ENCODE measurements around the gene SPAG17. TPM values are rescaled to one million over a fixed set of nuclear protein-coding genes. Genes with fewer than 3 reads are reported as not detected.

SPAG17 gene
- total RNA-seq (2014; rRNA removed; shearing (Covaris generic)) = 0.67 and 1.8 TPM in 2 replicates

DNA sequence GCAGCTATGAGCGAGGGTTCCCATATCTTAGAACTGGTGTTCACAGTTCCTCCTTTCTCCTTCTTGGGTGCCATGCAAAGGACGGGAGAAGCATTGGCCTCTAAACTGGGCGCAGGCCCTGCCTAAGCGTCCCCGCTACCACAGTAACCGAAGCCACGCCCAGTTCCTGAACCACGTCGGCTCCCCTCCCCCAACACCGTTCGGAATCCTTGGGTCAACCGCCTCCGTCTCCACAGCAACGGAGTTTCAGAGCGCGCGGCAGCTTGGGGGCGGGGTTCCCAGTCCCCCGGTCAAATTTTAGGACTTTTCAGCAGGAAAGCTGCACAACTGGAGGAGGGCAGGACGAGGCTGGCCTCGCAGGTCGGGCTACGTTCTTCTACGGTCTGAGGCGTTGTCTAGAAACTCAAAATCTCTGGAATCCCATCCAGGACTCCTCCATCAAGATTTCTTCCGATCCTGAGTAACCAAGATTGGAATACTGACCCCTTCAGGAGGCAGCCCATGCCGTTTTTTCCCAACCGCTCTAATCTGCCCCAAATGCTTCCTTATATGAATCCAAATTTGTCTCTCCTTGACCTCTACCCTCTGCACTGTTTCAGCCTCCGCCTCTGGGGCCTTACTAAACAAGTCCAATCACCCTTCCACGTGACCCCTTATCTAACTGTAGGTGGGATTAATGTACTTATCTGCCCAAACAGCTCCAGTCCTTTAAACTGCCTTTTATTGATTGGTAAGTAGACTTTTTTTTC is at the start of gene SPAG17:
SPAG17 (minus strand) TSS at position 145 of the 749 bp plus-strand sequence; CDS start at position 74, 71 bp downstream.
- Histone ChIP-seq H3K36me3 (replicated peaks; ENCODE audit: control insufficient read depth, insufficient read depth, low read length) (no peaks in the 10 kb centered on the region), H3K27me3 (ENCODE audit: control insufficient read depth, insufficient read depth, low read length) (no peaks in the 10 kb centered on the region), H3K4me3 (ENCODE audit: insufficient read depth, low read depth, low read length) (peak within 1 kb of the TSS; percentile 66)
- DNase-seq = peak; percentile 86

DNA sequence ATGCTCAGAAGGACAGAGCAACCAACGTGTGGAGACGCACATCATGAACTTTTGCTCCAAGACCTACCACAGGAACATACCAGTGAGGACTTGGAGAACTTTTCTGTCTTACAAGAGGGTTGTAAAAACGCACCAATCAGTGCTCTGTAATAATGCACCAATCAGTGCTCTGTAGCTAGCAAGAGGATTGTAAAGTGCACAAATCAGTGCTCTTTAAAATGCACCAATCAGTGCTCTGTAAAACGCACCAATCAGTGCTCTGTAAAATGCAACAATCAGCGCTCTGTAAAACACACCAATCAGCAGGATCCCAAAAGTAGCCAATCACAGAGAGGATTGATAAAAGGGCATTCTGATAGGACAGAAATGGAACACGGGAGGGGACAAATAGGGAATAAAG is 40.4 kb upstream of the SPAG17 start:
- DNase-seq = no peak
- Histone ChIP-seq H3K4me3 (ENCODE audit: insufficient read depth, low read depth, low read length) (no peak overlapping the region), H3K27me3 (ENCODE audit: control insufficient read depth, insufficient read depth, low read length) (no peaks in the 10 kb centered on the region), H3K36me3 (replicated peaks; ENCODE audit: control insufficient read depth, insufficient read depth, low read length) (no peaks in the 10 kb centered on the region)

DNA sequence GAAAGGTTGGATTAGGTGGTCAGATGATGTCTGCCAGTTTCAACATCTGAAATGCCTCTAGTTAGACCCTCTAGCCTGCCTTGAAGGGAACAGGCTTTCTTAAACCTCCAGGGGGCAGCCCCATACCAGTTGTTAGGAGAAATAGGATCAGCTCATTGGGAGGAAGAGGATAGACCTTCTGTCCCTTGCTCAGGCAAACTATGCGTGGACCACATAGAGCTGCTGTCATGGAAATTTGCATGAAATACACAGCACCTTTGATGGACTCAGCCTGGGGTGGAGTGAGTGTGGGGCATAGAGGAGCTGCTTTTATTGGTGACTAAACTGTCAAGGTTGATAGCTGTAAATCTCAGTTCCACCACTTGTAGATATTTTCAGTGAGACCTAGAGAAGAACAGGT is 38.4 kb upstream of the SPAG17 start:
- Histone ChIP-seq H3K27me3 (ENCODE audit: control insufficient read depth, insufficient read depth, low read length) (no peaks in the 10 kb centered on the region), H3K36me3 (replicated peaks; ENCODE audit: control insufficient read depth, insufficient read depth, low read length) (no peaks in the 10 kb centered on the region), H3K4me3 (ENCODE audit: insufficient read depth, low read depth, low read length) (no peak overlapping the region)
- DNase-seq = peak; percentile 57

GRCh38 chr1:118219438-118219837 is 34.4 kb upstream of the SPAG17 start:
- Histone ChIP-seq H3K4me3 (ENCODE audit: insufficient read depth, low read depth, low read length) (no peak overlapping the region), H3K27me3 (ENCODE audit: control insufficient read depth, insufficient read depth, low read length) (no peaks in the 10 kb centered on the region), H3K36me3 (replicated peaks; ENCODE audit: control insufficient read depth, insufficient read depth, low read length) (no peaks in the 10 kb centered on the region)
- DNase-seq = no peak

DNA sequence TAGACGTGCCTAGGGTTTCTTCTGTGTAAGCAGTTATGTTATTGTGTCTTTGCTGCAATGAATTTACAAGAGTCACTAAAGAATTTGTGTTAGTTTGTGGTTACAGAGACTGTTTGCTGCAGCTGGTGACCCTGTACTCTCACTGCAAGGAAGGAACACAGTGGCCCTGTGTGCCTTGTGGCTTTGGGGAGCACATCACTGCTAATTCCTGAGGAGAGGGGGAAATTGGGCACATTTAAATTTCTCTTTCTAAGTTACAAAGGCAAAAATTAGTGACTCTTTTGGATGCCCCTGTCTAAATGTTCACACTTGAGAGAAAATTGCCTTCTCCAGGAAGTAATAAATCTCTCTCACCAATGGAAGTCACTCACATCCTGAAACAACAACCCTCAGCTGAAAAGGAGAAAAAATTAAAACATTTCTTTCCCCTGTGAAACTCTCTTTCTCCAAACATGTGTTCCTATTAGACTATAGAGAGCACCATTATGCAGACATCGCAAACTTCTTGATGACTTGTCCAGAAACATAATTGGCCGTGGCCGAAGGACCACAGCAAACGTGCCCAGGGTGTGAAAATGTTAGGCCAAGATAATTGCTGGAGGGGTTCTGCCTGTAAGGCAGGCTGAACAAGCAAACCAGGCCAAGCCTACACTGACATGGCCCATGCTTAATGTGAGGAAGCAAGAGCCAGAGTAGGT is 32.3 kb upstream of the SPAG17 start:
- no peak for DNase-seq
- Histone ChIP-seq H3K4me3 (ENCODE audit: insufficient read depth, low read depth, low read length) (no peak overlapping the region), H3K36me3 (replicated peaks; ENCODE audit: control insufficient read depth, insufficient read depth, low read length) (no peaks in the 10 kb centered on the region), H3K27me3 (ENCODE audit: control insufficient read depth, insufficient read depth, low read length) (no peaks in the 10 kb centered on the region)

- Histone ChIP-seq H3K27me3 (ENCODE audit: control insufficient read depth, insufficient read depth, low read length) (no peaks in the 10 kb centered on the region), H3K4me3 (ENCODE audit: insufficient read depth, low read depth, low read length) (no peak overlapping the region), H3K36me3 (replicated peaks; ENCODE audit: control insufficient read depth, insufficient read depth, low read length) (no peaks in the 10 kb centered on the region)
- no peak for DNase-seq
Measured at GRCh38 chr1:118214866-118215265, 29.8 kb upstream of the SPAG17 start.

DNA sequence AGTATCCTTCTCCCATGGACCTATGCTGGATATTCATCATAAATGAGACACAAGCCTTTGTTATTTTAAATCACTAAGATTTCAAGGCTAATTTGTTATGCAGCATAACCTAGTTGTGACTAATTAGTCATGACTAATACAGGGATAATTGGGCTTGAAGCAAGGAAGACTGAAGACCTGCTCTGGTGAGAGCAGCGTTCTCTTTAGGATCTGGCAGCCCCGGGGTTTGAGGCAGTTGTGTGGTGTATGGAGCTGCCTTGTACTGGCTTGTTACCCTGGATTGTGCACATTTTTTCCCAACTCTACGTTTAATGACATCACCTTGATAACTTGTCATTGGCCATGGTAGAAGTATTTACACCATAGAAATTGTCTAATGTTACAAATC is 25.7 kb upstream of the SPAG17 start:
- no peaks in the 10 kb centered on the region for H3K27me3 ChIP-seq (ENCODE audit: control insufficient read depth, insufficient read depth, low read length)
- no peak for DNase-seq
- no peak overlapping the region for H3K4me3 ChIP-seq (ENCODE audit: insufficient read depth, low read depth, low read length)
- H3K36me3 ChIP-seq (replicated peaks; ENCODE audit: control insufficient read depth, insufficient read depth, low read length) = no peaks in the 10 kb centered on the region

DNA sequence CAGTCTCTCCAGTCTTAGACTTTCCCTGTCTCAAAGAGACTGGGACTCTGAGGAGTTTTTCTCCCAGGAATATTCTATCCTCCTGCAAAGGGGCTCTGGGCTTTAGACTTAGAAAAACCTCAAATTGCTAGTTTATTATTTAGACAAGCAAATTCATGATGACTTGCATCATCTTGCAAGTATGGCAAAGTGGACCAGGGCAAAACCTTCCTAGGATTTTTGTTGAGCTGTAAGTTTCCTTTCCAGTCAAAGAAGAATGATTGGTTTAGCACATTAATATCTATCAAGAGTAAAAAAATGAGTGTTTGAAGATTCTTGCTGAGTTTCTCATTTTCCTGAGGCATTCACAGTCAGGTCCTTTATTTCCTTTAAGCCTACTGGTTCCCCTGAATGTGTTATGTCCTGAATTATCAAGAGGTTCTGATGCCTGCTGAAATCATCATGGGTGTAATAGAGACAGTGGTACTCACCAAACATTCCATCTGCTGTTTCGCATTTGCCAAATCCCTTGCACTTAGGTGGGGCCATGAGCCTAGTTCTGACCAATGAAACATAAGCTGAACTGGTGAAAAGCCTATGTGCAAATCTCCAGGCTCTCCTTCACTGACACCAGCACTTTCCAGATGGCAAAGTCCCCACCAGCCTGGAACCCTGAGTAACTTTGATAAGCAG is 25.2 kb upstream of the SPAG17 start:
- Histone ChIP-seq H3K27me3 (ENCODE audit: control insufficient read depth, insufficient read depth, low read length) (no peaks in the 10 kb centered on the region), H3K36me3 (replicated peaks; ENCODE audit: control insufficient read depth, insufficient read depth, low read length) (no peaks in the 10 kb centered on the region), H3K4me3 (ENCODE audit: insufficient read depth, low read depth, low read length) (no peak overlapping the region)
- DNase-seq = no peak

GRCh38 chr1:118209648-118210047 is 24.6 kb upstream of the SPAG17 start:
- DNase-seq = no peak
- no peaks in the 10 kb centered on the region for H3K36me3 ChIP-seq (replicated peaks; ENCODE audit: control insufficient read depth, insufficient read depth, low read length)
- H3K27me3 ChIP-seq (ENCODE audit: control insufficient read depth, insufficient read depth, low read length) = no peaks in the 10 kb centered on the region
- H3K4me3 ChIP-seq (ENCODE audit: insufficient read depth, low read depth, low read length) = no peak overlapping the region

GRCh38 chr1:118206966-118207365 is 21.9 kb upstream of the SPAG17 start:
- H3K4me3 ChIP-seq (ENCODE audit: insufficient read depth, low read depth, low read length) = no peak overlapping the region
- DNase-seq = no peak
- H3K27me3 ChIP-seq (ENCODE audit: control insufficient read depth, insufficient read depth, low read length) = no peaks in the 10 kb centered on the region
- no peaks in the 10 kb centered on the region for H3K36me3 ChIP-seq (replicated peaks; ENCODE audit: control insufficient read depth, insufficient read depth, low read length)

DNA sequence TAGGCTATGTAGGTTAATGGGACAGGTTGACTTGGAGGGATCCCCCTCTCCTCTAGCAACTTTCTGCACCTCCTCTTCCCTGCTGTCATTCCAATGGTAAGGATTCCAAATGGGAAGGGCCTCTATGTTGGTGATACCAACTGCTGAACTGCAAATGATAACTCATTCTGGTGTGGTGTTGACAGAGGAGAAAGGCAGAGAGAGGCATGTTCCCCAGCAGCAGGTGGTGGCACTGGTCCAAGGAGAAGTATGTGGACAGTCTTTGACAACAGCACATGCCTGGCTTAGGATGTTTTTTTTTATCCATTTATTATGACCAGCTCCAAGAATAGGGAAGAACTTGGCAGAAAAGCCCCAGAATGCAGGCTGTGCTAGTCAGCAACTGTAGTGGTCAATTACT is 19.6 kb upstream of the SPAG17 start:
- Histone ChIP-seq H3K27me3 (ENCODE audit: control insufficient read depth, insufficient read depth, low read length) (no peaks in the 10 kb centered on the region), H3K36me3 (replicated peaks; ENCODE audit: control insufficient read depth, insufficient read depth, low read length) (no peaks in the 10 kb centered on the region)

DNA sequence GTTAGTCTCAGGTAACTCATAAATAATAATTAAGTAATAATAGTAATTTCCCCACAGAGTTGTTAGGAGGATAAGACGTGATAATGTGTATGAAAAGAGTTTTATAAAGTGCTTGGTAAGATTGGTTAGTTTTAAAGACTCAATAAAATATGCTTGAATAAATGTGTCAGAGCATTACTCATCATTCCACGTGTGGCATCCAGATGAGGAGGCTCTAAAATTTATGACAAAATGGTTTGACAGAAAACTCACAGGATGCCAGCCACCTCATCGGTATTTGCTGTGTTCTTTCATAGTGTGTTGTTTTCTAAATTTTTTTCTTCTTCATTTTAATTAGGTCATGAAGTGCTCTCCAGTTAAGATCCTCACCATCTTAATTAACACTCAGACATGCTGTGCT is 19.1 kb upstream of the SPAG17 start:
- Histone ChIP-seq H3K4me3 (ENCODE audit: insufficient read depth, low read depth, low read length) (no peak overlapping the region), H3K27me3 (ENCODE audit: control insufficient read depth, insufficient read depth, low read length) (no peaks in the 10 kb centered on the region), H3K36me3 (replicated peaks; ENCODE audit: control insufficient read depth, insufficient read depth, low read length) (no peaks in the 10 kb centered on the region)
- DNase-seq = no peak

More for the DNA sequence above, 19.6 kb upstream of the SPAG17 start:
- no peak for DNase-seq
- no peak overlapping the region for H3K4me3 ChIP-seq (ENCODE audit: insufficient read depth, low read depth, low read length)

- Histone ChIP-seq H3K36me3 (replicated peaks; ENCODE audit: control insufficient read depth, insufficient read depth, low read length) (no peaks in the 10 kb centered on the region), H3K27me3 (ENCODE audit: control insufficient read depth, insufficient read depth, low read length) (no peaks in the 10 kb centered on the region), H3K4me3 (ENCODE audit: insufficient read depth, low read depth, low read length) (no peak overlapping the region)
- no peak for DNase-seq
Measured at GRCh38 chr1:118202076-118202608, 17.1 kb upstream of the SPAG17 start.

DNA sequence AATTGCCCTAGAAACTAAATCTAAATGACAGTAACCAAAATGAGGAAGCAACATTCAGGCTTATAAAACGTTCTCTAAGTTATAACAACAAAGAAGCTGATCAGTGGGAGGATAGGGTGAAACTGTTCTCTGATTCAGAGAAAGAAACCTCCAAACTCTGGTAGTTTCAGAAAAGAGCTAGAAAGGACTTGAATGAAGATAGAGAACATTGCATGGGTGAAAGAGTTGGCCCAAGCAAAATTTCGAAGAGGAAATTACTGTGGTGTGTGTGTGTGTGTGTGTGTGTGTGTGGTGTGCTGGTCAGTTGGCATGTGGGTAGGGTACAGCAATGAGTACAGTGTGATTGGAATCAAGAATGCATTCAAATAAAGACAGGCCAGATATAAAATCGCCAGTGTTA is 16.5 kb upstream of the SPAG17 start:
- no peaks in the 10 kb centered on the region for H3K36me3 ChIP-seq (replicated peaks; ENCODE audit: control insufficient read depth, insufficient read depth, low read length)
- H3K4me3 ChIP-seq (ENCODE audit: insufficient read depth, low read depth, low read length) = no peak overlapping the region
- H3K27me3 ChIP-seq (ENCODE audit: control insufficient read depth, insufficient read depth, low read length) = no peaks in the 10 kb centered on the region
- no peak for DNase-seq

DNA sequence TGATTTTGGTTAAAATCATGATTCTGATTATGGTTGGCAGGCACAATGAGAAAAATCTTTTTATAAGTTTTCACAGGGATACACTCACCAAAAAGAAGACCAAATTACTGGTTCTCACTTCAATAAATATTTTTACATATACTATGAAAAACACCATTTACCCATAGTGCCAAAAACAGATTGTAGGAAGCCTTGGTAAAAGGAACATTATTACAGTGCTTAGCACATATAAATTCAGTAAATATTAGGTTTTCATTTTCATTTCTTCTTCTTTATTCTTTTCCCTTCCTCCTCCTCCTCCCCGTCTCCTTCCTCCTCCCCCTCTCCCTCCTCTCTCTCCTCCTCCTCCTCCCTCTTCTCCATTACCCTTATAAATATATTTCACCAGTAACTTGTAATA is 15.8 kb upstream of the SPAG17 start:
- Histone ChIP-seq H3K36me3 (replicated peaks; ENCODE audit: control insufficient read depth, insufficient read depth, low read length) (no peaks in the 10 kb centered on the region), H3K27me3 (ENCODE audit: control insufficient read depth, insufficient read depth, low read length) (no peaks in the 10 kb centered on the region), H3K4me3 (ENCODE audit: insufficient read depth, low read depth, low read length) (no peak overlapping the region)
- DNase-seq = no peak

Data from H7 (cell line).